ENCODE data around the gene SLC24A3.

- TF ChIP-seq ZFP30 (CRISPR knock-in tag; IDR thresholded peaks at IDR 0.05) (no peak), TSHZ2 (CRISPR knock-in tag; IDR thresholded peaks at IDR 0.05) (no peak), ARNTL (CRISPR knock-in tag; IDR thresholded peaks at IDR 0.05; ENCODE audit: borderline replicate concordance, low read depth) (no peak), GLIS3 (CRISPR knock-in tag; IDR thresholded peaks at IDR 0.05) (no peak)
- TF ChIP-seq, protein P1, sequence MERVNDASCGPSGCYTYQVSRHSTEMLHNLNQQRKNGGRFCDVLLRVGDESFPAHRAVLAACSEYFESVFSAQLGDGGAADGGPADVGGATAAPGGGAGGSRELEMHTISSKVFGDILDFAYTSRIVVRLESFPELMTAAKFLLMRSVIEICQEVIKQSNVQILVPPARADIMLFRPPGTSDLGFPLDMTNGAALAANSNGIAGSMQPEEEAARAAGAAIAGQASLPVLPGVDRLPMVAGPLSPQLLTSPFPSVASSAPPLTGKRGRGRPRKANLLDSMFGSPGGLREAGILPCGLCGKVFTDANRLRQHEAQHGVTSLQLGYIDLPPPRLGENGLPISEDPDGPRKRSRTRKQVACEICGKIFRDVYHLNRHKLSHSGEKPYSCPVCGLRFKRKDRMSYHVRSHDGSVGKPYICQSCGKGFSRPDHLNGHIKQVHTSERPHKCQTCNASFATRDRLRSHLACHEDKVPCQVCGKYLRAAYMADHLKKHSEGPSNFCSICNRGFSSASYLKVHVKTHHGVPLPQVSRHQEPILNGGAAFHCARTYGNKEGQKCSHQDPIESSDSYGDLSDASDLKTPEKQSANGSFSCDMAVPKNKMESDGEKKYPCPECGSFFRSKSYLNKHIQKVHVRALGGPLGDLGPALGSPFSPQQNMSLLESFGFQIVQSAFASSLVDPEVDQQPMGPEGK (CRISPR knock-in tag; IDR thresholded peaks at IDR 0.05; ENCODE audit: borderline replicate concordance): no peak
These were observed 62.7 kb downstream of the SLC24A3 start for GRCh38 chr20:19275038-19275629.
